Inflammatory macrophage treated with lipopolysaccharide for 4 hours (primary cell): Measurements from ENCODE around the gene CTNNA2.

Experiments
- DNase-seq: peaks from one replicate; pipeline ENCODE4 v3.0.0-alpha.2; 2020

CTNNA2 gene

GRCh38 chr2:79512442-79513401, at the start of gene CTNNA2:
CTNNA2 (plus strand) TSS chr2:79513051.
- peak; percentile 18 for DNase-seq

GRCh38 chr2:79487399-79487798, 25.5 kb upstream of the CTNNA2 start:
- DNase-seq, result no peak

- peak; percentile 3 for DNase-seq
Measured at GRCh38 chr2:79511320-79511951, 1.4 kb upstream of the CTNNA2 start.

- no peak for DNase-seq
Measured at GRCh38 chr2:79513711-79514110, 860 bp downstream of the CTNNA2 start.

GRCh38 chr2:79529636-79530035, 16.8 kb downstream of the CTNNA2 start:
- DNase-seq, result no peak

GRCh38 chr2:79530443-79530842, 17.6 kb downstream of the CTNNA2 start:
- no peak for DNase-seq

GRCh38 chr2:79547568-79547967, 34.7 kb downstream of the CTNNA2 start:
- no peak for DNase-seq

- no peak for DNase-seq
Measured at GRCh38 chr2:79552653-79553052, 39.8 kb downstream of the CTNNA2 start.

GRCh38 chr2:79554899-79555298, 42.0 kb downstream of the CTNNA2 start:
- DNase-seq, result no peak

- DNase-seq, result no peak
Measured at GRCh38 chr2:79564065-79564464, 51.2 kb downstream of the CTNNA2 start.

GRCh38 chr2:79569048-79569447, 56.2 kb downstream of the CTNNA2 start:
- DNase-seq, result no peak

GRCh38 chr2:79573895-79574674, 61.2 kb downstream of the CTNNA2 start:
- DNase-seq, result no peak

- no peak for DNase-seq
Measured at GRCh38 chr2:79576451-79576850, 63.6 kb downstream of the CTNNA2 start.

- DNase-seq, result no peak
Measured at GRCh38 chr2:79578952-79579351, 66.1 kb downstream of the CTNNA2 start.

- no peak for DNase-seq
Measured at GRCh38 chr2:79580175-79580574, 67.3 kb downstream of the CTNNA2 start.

GRCh38 chr2:79585701-79586433, 73.0 kb downstream of the CTNNA2 start:
- DNase-seq, result no peak

- DNase-seq, result no peak
Measured at GRCh38 chr2:79591281-79591680, 78.4 kb downstream of the CTNNA2 start.

- DNase-seq, result no peak
Measured at GRCh38 chr2:79593237-79593867, 80.5 kb downstream of the CTNNA2 start.

GRCh38 chr2:79596403-79596802, 83.6 kb downstream of the CTNNA2 start:
- DNase-seq, result no peak

GRCh38 chr2:79604748-79605147, 91.9 kb downstream of the CTNNA2 start:
- no peak for DNase-seq

- DNase-seq, result no peak
Measured at GRCh38 chr2:79611448-79612016, 98.7 kb downstream of the CTNNA2 start.

- no peak for DNase-seq
Measured at GRCh38 chr2:79612999-79613398, 100.1 kb downstream of the CTNNA2 start.
